IPS-11a (cell line): ENCODE data around the gene CWC15.
"Not testable (repeated sequence)": the region's sequence is repeated elsewhere in the genome, so short reads cannot be mapped to it uniquely, and the experiment has no call there.

Source experiments
- H3K4me3 ChIP-seq: one replicate; pipeline ENCODE4 v1.5.1; 2013; ENCODE audit warnings: low read depth, low read length, control low read depth

CWC15 gene

GRCh38 chr11:94922321-94923003, 50.9 kb downstream of the CWC15 start:
- H3K4me3 ChIP-seq: no peak overlapping the region

- no peak overlapping the region for H3K4me3 ChIP-seq
Measured at GRCh38 chr11:94920311-94920710, 53.0 kb downstream of the CWC15 start.

GRCh38 chr11:94913718-94914394, 59.5 kb downstream of the CWC15 start:
- H3K4me3 ChIP-seq: not testable (repeated sequence)

GRCh38 chr11:94912806-94913205, 60.5 kb downstream of the CWC15 start:
- H3K4me3 ChIP-seq: no peak overlapping the region
